GM19438 (cell line): ENCODE results near the gene REEP3.

ENCODE experiments used
- ATAC-seq: cut with Tn5 transposase; IDR thresholded peaks from one replicate; pipeline ENCODE4 v1.9.1; 2021; ENCODE audit warnings: low read depth; ENCODE audit not compliant: unreplicated experiment

REEP3 gene

DNA sequence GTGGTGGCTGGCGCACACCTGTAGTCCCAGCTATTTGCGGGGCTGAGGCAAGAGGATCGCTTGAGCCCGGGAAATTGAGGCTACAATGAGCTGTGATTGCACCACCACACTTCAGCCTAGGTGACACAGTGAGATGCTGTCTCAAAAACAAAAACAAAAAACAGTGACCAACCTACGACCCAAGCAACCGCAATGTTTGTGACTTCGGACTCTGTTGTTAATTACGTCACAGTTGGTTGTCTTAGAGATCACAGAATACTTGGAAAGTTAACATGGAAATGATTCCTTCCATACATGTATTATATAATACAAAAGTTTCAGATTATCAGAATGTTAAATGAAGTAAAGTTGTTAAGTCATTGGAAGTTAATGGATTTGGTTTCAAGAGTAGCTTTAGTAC is 106.2 kb downstream of the REEP3 start:
- ATAC-seq: no peak

DNA sequence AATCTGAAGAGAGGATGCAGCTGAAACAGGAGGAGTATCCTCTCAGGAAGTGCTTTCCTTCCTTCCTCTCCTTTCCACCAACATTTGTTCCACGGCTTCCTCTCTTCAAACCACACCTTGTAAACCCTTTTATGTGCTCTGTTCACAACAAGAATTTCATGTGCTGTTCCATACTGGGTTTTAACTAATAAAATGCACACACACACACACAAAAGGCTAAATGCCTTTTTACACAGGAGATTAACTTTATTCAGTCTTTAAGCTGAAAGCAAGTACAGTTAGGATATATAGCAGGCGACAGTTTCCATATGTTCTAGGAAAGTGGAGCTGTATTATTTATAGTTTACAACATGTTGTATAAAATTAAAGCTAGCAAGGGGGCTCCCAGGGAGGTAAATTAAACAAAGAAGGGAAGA is 106.7 kb downstream of the REEP3 start:
- no peak for ATAC-seq

DNA sequence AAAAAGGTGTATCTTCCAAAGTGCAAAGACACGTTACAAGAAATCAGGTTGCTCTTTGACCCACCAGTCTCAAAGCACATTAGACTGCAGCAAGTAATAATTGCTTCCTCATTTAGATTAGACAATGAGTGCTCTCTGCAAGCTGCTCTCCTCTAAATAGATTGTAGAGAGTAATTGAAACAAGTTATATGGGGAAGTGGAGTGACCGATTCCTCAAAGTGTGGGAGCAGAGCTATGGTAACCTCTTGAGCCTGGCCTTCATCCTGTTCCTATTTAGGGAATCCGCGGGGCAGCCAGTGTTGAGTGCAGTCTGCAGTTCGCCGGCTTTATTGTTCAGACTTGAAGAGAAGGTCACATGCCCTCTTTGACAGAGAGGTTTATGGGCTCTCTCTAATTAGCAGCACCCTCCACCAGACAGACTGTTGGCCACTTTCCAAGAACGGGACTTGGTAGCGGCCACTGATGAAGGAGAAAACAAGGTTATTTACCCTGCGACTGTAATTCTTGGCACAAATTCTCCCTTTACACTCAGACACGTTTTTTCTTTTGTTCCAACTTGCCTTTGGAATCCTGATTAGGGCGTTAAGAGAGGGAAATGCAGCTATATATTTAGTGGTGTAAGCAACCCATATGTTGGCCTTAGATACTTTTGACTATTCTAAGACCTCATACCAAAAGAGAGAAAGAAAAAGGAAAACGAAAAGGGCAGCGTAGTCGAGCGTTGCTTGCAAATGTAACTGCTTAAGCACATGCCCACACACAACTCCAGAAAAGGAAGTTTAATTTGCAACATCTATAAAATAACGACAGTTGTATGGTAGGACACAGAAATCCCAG is 107.5 kb downstream of the REEP3 start:
- peak; percentile 20 for ATAC-seq

DNA sequence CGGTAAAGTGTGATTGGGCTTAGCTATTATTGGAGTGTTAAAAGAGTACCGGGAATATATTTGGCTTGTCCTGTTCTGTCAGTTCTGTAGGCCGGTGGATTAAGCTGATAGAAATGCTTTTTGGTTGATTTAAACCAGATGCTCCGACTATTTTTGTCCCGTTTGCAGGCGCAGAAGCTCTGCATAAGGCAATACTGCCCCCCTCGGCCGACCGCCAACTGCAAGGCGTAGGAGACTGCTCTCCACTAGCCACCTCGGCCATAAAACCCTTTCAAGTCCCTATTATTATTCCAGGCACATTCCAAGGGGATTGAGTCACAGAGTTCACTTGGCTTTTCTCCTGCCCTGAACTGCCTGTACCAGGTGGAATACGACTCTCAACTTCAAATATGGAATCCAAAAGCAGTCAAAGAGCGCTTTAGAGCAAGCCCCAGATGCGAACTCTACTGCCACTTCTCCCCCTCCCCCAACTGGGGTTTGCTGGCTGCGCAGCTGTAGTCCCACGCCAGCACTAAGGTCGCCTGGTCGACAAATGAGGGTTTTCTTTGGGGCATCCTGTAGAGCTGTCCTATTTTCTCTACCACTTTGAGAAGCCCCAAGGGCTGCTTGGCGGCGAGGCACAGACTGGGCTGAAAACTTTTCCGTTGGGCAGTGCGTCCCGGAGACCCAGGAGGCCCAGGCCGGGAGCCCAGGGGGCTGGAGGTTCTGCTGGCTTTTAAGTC is 108.3 kb downstream of the REEP3 start:
- ATAC-seq: peak; percentile 43

DNA sequence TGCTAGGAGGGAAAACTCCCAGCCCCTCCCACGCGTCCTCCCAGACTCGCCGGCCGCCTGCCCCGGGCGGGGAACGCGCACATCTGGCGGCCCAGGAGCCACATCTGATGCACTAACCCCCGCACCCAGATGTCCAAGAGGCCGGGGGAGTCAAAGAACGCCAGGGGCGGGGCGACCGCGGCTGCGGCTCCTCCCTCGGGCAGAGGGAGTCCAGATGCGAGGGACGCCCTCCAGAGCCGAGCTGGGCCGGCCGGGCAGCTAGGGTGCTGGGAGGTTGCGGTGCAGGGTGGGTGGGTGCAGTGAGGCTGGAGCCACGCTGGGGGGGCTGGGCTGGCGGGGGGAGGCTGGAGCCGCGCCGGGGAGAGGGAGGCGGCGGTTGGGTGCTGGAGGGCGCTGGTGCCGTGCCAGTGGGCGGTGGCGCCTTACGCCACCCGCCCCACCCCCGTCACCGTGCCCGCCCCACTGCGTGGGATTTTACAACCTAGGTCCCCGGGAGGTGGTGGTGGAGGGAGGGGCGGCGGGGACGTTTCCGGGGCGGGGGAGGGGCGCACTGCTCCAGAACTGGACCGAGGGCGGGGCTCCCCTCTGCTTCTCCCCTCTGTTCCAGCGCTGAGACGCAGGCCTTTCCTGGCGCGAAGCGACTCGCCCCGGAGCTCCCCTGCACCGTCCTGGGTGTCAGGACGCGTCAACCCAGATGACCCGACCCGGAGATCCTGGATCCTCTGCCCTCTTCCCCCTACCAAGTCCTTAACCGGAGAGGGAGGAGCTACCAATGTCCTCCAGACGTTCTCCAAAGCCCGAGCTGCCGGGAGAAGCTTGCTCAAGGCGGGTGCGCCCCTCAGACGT is 109.1 kb downstream of the REEP3 start:
- peak; percentile 65 for ATAC-seq

DNA sequence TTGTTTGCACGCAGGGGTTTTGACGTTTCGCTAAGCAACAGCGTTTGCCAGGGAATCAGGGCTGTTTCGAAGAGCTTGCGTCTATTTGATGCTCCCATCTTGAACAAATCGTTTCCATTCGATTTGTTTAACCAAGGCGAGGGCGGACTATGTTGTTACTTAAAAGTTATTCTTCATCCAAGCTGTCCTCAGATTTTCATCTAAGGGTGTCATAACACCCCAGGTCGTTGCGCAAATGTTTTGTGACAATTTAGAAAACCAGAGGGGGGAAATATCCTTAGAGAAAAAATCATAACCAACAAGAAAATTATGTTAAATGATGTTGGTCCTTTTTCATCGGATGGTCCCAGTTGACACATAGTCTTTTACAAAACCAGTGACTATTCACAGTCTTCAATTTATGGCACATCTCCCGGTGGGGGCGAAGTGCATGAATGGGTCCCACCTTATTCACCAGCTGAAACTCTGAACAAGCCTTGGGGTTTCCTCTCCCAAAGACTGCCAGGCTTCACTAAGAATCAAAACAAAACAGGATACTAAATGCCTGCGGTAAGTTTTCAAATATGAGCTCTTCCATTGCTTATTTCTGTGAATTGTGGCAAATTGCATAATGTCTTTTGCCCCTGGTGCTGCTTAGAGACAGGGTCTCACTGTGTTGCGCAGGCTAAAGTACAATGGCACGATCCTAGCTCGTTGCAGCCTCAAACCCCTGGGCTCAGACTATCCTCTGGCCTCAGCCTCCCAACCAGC is 109.9 kb downstream of the REEP3 start:
- ATAC-seq: no peak

DNA sequence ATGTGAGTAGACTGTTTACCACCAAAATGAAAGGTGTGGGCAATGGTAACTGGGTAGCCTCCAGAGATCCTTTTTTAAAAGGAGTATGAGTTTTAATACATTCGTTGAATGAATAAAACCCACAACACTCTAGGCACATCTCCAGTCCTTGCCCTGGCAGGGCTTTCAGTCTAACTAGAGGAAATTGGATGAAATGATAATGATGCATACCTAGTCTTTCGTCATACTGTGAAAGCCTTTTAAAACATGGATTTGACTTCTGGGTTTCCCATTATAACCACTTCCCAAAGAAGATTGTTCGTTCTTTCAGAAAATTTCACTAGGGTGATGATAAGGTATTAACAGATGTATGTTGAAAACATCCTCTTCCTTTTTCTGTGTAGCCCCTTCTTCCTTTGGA is 110.8 kb downstream of the REEP3 start:
- no peak for ATAC-seq

DNA sequence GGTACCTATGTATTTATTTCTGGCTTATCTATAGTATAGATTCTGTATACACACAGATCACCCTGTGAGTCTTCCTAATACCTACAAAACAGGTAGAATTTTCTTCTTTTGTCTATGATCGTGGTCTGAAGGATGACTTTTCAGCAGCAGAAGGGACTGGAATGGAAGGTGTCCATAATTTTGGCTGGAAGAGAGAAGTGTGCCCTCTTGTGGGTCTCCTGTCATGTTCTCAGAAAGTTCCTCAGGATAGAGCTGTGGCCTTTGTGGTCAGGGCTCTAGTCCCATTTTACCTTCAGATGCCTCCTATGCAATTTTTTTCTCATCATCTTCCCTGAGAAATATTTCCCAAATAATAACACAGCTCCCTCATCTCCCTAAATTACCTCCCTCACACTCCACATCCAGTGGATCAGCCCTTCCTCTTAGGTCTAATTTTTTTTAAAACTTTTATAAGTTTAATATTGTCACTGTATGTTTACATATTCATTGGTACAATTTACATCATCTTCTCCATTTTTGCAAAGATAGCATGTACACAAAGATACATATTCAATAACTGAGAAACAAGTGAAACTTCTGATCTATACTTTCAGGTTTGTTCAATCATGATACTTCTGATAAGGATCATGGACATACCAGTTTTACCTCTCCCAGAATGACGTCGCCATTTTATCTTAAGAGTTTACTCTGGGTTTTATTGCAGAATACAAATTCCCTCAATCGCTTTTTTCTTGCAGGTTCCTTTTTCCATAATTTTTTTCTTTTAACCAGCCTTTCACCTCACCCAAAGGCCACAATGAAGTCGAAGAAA is 112.7 kb downstream of the REEP3 start:
- ATAC-seq: no peak

DNA sequence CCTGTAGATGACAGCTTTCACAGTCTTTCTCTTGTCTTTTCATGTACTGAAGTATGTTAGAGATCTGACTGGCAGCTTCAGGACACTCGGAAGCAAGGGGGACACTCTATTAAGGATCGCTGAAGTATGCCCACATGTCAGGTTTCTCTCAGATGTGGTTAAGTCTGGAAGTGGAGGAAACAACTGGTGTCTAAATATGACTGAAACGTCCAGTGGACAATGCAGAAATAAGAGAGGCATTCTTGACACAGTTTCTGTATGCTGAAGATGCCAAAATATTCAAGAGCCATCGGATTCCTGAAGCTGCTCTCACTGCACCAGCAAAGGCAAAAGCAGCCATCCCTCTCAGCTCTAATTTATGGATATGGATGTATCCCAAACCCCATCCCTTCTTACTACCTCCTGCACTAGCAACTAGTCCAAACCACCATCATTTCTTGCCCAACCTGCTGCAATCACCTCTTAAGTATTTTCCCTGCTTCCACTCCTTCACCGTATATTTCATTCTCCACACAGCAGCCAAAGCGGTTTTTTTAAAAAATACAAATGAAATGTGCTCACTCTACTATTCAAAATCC is 113.4 kb downstream of the REEP3 start:
- ATAC-seq: no peak

DNA sequence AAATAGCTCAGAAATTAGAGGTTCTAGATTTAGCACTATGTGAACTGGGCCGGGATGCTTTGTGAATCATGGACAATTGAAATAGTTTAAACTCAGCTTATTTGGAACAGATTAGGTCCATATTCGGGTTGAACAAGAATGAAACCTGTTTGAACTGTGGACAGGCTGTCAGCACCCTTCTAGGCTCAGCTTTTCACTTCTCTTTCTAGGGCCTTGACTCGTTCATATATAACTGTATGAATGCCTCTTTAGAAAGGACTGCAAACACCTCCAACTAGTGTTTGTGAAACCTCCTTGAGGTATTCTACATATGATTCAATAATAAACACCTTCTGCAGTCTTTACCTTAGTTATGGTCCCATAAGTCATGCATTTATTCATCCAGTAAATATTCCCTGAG is 115.6 kb downstream of the REEP3 start:
- no peak for ATAC-seq

DNA sequence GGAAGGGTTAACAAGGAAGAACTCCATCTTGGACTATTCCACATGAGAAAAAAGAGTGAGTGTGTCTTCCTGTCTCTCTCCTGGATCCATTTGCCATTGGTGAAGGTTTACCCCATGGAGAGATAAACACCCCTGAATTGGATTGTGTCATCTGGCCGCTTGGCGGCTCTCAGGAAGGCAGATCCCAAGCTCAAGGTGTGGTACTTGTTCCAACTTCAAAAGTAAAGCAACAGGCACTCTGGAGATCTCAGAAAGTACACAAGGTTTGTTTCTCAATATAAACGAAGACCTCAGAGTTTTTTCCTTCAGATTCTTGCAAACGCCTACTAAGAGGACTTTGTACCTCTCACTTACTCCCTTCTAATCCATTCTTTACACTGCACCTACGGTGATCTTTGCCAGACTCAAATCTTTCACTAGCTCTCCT is 116.7 kb downstream of the REEP3 start:
- ATAC-seq: no peak

DNA sequence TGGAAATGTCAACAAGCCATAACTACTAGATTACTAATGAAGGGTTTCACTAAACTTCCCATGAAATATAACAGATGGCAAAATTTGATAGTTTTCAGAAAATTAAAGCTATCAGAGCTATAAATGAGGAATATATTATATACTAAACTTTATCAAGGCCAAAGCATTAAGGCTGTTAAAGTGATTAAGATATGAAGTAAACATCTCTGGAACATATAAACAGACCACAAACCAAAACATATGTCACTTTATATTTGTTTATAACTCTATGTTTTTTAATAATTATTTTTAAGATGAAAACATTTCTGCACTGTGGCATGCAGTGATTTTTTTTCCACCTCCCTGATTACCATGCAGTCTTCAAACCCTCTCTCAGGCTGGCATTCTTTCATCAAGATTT is 120.2 kb downstream of the REEP3 start:
- no peak for ATAC-seq

DNA sequence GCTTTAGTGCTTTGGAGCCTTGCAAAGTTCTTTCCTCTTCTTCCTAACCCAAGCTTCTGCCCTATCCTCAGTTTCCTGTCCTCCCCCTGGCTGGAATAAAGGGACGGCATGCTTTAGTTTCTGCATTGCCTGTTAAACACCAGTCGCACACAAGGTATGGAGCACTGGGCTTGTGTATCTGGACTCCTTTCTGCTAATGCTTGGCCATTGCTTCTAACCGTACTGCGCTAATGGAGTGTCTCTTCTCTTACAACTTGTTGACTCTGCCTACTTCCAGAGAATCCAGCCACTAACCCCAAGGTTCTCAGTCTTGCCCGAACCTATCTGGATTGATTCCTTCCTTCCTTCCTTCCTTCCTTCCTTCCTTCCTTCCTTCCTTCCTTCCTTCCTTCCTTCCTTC is 120.6 kb downstream of the REEP3 start:
- no peak for ATAC-seq

DNA sequence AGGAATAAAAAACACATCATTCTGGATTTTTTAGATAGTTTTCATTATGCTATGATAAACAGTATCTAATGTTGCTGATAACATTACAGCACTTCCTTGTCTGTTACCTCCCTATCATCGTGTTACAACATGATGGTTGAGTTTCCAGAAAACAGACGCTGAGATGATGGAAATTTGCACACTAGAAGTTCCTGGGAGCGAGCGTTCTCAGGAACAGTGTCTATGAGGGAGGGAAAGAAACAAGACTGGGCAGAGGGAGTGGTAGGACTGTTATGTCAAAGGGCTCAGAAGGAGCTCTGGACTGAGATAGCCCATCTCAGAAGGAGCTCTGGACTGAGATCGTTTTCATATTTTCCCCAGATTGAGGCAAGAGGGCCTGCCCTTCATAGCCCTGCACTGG is 121.6 kb downstream of the REEP3 start:
- no peak for ATAC-seq

DNA sequence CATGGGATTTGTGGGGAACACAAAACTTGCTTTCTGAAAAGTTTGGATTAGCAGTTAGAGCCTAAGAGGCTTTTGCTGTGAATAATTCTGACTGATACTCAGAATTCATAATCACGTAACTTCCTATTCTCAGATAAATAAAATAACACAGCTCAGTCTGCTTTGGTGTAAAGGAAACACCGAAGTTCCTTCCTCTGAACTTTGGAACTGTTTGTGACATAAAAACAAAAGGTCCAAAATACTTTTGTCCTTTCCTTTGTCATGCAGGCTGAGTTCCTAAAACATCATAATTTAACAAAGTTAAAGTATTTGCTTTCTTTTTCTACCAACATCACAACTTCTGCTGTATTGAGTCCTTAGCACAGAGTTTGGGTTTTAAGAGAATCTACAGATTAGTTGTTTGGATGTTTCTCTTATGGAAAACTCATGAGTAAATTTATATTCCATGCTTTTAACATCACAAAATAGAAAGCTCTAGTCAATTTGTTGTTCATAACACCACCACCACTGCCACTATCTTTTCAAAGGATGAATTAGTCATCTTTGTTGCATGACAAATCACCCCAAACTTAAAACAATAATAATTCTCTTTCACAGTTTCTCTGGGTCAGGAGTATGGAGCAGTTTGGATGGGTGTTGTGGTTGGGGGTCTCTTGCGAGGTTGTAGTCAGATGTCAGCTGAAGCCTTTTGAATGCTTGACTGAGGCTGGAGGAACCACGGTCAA is 123.4 kb downstream of the REEP3 start:
- ATAC-seq: no peak

DNA sequence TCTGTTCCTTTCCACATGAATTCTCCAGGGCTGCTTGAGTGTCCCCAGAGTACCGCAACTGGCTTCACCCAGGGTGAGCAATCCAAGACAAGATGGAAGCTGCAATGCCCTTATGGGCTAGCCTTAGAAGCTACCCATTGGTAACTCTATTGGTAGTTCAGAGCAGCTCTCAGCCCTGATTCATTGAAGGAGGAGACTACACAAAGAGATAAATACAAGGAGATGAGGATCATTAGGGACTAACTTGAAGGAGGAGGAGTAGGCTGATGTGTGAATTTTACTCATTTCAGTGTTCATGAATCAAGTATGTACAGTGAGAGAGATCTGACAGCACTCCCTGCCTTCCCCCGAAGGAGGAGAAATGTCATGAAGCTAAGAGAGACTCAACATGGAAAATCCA is 124.0 kb downstream of the REEP3 start:
- no peak for ATAC-seq

DNA sequence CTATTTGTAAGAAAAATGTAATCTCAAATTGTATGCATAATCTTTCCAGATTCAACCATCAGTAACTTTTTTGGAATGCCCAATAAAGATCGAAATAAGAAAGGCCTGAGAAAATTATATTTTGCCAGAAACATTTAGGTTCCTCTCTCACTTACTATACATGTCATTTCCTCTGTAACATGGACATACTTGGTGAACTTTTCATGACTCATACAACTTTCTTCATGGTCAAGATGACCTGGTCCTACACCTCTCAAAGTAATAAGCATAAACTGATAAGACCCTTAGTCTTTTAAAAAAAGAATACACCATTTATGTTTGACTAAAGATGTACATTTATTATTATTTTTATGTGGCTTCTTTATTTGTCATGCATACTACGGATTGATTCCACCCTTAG is 125.3 kb downstream of the REEP3 start:
- ATAC-seq: no peak

DNA sequence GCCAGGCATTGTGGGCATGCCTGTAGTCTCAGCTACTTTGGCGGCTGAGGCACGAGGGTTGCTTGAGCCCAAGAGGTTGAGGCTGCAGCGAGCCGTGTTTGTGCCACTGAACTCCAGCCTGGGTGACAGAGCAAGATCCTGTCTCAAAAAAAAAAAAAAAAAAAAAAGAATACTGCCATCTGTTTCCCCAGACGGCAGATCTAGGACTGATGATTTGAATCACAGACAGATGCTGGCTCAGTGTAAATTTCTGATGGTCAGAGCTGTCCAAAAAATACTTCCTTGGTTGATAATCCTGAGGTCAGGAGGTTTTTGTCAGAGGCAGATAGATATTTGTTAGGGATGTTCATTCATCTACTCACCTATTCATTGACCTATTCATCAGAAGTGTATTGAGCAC is 130.7 kb downstream of the REEP3 start:
- no peak for ATAC-seq

DNA sequence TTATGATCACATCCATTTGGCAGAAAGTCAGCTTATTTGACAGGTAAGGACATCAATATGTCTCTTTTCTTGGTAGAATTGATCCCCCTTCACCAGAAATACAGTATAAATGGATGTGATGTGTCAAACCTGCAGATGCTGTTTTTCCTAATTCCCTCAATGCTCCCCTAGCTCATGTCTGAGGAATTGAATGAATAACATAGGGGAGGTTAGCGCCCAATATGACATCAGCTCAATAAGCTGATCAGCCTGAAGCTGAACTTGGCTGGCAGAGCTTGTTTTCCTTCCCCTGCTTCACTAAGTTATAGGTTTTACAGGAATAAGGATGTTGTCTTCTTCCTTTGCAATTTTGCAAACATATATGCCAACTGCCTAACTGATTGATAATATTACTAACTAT is 132.5 kb downstream of the REEP3 start:
- no peak for ATAC-seq
